HG03159 (cell line): Measurements from ENCODE around the gene TMEM30A.
A peak's percentile ranks its signal among the peaks of the same experiment; 100 is the strongest.

ENCODE experiments used
- ATAC-seq: cut with Tn5 transposase; IDR thresholded peaks from one replicate; pipeline ENCODE4 v1.9.1; 2021; ENCODE audit warnings: mild to moderate bottlenecking, moderate library complexity; ENCODE audit not compliant: unreplicated experiment

The TMEM30A gene

DNA sequence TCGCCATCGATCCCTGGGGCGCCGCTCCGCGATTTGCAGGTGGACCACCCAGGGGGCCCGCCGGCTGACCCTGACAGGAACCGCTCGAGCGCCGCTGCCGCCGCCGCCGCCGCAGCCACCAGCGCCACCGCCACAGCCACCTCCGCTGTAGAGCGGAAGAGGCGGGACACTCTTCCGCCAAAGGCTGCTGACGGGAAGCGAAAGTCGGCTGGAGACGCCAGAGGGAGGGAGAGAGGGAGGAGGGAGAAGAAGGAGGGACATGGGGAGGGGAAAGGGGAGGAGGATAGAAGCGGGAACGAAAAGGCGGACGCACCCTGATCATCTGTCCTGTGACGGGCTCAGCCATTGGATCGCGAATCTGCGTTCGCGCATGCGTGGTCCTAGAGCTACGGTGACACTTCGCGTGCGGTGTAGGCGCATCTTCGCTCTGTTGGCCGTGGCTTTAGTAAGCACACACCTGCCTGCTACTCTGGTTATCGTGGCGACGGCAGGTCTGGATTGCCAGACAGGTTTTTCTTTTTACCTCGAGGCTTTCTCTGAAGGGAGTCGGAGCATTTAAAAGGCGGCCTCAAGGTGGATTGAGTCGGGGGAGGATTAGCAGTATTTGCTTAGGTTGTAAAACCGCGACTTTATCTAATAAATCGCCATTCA is at the start of gene TMEM30A:
Gene TMEM30A, minus strand, starts transcription at position 161 of the 651 bp plus-strand sequence. Its CDS starts 154 bp downstream, at position 7.
- peak; percentile 87 for ATAC-seq

DNA sequence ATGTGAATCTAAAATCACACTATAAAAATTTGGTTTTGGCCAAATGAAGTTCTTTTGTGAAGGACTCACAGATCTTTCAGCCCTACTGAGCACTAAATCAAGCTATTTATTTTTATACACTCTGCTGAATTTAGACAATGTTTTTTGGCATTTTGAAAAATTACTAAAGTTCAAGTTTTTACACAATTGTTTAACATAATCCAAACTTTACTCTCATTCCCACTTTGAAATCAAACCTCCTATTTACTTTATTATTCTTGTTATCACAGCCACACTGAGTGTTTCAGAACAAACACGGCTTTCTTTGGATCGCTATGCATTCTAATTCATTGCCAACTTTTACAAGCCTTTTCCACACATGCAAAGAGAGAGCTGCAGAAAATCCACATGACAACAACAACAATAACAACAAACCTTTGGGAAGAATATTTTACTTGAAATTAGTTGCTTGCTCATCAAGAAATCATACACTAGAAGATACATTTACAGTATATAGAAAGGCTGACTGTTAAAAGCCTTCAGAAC is 49.1 kb upstream of the TMEM30A start:
- ATAC-seq: no peak

DNA sequence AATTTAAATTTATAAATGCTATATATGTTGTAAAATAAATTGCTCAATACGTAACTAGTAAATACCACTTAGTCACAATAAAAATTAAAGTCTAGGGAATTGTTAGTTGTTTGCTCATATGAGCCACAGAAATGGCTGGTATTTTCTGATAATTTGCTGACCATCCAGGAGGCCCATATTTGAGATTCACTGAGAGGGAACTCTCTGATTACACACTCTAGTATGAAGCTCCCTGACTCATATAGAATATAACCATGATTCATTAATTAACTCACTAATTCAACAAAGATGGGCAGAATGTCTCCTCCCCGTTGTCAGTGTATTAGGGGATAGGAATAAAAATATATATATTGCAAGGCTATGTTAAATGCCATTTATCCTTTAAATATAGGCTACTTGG is 46.6 kb upstream of the TMEM30A start:
- no peak for ATAC-seq

DNA sequence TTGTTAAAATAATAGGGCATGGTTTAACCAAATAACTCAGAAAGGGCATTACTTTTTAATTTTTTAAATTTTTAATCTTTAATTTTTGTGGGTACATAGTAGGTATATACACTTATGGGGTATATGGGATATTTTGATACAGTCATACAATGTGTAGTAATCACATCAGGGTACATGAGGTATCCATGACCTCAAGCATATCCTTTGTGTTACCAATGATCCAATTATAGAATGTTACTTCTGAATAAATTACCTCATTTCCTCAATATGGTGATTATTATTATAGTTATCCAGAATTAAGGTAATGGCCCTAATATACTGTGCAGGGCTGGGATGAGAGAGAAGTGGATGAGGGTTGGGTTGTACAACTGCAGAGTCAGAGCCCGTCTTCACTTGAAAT is 45.1 kb upstream of the TMEM30A start:
- ATAC-seq: no peak

DNA sequence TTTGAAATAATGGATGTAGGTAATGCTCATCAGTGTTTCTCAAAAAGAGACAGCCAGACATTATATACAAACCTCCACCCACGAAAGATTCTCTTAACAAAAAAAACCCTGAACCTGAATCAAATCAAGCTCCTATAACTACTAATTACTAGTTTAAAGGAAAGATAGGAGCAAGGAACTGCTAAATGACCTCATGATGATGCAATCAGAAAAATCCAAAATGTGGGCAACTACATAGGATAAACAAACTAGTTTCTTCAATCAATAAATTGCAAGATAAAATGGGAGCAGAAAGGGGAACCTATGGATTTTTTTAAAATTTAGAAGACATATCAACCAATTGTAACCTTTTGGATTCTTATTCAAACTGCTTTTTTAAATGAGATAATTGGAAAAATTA is 43.2 kb upstream of the TMEM30A start:
- ATAC-seq: no peak

DNA sequence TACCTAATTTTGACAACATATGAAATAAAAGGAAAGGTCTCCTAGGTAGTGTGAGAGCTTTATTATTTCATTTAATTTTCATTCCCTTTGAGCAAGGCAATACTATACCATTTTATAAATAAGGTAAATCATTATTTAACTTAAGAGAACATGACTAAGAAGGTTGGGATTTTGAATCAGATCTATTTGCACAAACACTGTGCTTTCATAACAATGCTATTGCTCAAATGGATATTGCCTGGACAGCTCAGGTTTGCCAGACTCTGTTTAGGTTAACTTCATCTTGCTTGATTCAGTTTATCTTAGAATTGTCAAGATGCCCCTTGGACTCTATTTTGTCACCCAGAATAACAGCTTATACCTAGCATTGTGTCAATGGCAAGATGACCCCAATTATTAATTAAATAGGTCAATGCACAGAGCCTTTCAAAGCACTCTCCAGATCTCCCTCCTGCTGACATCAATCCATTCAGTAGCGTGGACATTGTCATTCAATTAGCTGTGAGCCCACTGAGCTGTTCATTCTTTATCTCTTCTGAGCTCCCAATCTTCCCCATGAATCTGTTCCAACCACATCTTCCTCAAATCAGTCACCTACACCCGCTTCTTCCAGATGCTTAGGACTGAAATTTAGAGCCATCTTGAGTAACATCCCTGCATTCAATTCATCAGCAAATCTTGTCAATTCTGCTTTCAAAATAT is 42.1 kb upstream of the TMEM30A start:
- ATAC-seq: no peak

DNA sequence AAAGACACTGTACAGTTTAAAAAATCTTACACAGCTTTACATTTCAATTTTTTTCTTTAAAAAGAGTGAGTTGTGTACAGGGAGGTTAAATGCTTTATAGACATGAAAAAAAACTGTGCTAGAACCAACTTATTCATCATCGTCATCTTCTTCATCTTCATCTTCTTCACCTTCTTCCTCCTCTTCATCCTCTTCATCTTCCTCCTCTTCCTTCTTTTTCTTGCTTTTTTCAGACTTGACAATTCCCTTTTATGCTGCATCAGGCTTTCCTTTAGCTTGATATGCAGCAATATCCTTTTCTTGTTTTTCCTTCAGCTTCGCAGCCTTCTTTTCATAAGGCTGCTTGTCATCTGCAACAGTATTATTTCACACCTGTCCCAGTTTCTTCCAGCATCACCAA is 34.3 kb upstream of the TMEM30A start:
- ATAC-seq: no peak

DNA sequence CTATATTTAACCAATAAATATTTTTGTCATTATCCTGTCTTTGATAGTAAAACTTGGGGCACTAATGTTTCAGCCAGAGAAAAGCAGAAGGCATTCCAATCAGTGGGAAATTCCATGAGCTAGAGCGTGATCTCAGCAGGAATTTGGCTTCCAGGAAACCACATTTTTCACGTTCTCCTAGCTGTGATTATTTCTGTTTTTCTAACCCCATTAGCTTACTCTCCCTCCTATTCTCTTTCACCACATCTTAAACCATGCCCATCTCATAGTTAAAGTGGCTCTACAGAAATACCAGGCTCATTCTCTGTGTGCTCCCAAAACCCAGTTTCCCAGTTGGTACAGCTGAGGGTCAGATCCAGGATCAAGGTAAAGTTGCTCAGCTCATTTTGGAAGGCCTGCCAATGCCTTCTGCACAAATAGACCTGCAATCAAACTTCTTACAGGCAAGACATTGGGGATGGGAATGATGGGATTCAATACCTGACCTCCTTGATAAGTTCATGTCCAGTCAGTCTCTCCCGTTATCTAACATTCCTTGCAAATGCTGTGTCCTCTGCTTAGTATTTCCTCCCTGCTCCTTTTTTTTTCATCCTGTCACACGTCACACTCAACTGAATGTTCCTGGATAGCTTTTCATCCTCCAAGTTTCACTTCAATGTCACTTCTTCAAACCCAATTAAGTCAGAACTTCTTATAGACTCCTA is 33.1 kb upstream of the TMEM30A start:
- ATAC-seq: no peak

DNA sequence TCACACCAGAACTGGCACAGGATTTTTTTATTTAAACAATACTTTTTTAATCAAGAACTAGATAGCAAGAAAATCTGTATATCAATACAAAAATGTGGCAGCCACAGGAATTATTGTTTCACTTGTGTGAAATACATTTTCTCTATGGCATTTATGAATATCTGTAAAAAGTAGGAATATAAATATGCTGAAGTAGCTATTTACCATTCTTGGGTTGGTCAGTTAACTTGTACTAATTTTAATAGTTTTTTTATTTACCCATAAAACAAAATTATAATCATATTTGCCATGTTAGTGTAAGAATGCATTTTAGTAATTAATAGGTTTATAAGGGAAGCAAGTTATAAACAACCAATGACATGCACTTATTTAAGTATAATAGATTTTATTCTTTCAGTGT is 31.4 kb upstream of the TMEM30A start:
- ATAC-seq: no peak

DNA sequence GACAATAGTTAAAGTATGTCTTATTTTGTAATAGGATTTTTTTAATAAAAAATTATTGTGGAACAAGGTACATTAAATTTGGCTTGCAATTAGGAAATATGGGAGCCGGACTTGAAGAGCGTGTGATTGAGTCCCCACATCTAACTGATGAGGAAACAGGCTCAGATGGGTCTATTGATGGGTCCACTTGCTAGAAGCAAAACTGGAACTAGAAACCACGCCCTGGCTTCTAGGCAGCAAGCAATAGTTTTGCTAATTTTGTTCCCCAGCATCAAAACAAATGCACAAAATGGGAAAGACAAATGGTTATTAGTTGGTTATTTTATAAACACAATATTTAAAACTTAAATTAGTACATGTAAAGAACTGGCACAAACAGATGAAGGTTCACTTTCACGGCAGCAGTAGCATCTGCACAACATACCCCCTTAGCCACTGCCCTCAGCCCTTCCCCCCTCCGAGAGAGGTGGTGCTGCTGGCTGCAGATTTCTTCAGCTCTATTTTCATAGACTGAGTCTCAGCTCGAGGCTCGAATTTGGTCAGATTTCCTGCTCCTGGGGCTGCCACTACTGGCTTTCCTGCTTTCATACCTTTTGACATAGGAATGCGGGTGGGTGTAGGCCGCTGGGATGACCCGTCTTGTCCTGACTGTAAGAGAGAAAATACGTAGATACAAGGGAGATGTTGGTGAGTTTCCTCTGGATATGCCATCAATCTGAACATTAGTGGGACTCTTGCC is 23.8 kb upstream of the TMEM30A start:
- ATAC-seq: no peak

DNA sequence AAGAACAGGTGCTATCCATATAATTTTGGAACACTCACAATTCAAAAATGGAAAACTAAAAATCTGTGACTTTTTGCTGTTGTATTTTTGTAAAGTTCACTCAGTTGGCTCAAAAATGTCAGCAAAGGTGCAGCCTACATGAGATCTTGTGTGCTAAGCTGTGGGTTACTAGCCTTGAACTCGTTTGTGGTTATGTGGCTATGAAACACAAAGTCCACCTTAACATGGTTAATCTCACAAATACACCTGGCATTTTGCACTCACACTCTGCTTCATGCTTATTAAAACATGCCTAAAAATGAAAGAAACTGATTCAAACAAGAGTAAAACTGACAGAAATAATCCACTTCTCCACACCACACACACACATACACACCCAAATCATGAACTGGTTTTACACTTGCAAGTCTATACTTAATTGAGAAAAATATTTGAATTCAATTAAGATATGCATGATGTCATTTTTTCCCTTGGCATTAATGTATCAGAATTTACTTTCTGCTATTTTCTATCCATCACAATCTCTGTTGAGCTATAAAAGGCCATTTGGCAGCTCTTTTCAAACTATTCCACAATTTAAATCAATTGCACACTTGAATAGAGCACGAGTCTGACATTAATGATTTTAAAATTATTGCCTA is 22.9 kb upstream of the TMEM30A start:
- ATAC-seq: no peak

DNA sequence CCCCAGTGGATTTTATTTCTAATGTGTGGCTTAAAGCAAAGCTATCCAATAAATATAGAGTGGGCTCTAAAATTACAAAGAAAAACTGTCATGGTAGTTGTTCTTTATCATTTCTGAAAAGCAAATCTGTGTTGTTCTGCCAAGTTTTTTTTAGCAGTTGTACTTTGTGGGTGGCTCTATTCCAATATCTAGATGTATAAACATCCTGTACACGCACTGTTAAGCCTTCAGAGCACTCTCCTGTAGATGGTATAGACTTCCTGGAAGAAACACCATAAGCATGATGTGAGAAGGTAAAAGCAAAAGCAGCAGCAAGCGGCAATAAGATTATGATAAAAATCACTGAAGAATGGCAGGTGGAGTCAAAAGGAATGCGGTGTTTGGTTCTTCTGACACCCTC is 21.5 kb upstream of the TMEM30A start:
- ATAC-seq: no peak

DNA sequence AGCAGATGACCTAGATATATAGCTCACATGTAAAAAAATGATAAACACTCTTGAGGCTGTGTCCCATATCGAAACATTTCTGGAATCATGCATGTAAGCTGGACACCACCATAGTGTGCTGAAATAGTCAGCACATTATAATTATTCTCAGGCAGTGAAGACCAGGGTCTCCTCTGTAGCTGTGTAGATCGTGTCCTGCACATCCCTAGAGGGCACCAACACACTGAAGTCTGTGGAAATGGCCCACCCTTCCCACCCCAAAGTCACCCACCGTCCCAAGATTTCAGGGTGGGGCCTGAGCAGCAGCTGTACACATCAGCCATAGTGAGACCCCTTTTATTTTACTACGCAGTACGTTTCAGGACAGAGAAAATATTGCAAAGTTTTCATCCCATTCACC is 21.0 kb upstream of the TMEM30A start:
- ATAC-seq: no peak

DNA sequence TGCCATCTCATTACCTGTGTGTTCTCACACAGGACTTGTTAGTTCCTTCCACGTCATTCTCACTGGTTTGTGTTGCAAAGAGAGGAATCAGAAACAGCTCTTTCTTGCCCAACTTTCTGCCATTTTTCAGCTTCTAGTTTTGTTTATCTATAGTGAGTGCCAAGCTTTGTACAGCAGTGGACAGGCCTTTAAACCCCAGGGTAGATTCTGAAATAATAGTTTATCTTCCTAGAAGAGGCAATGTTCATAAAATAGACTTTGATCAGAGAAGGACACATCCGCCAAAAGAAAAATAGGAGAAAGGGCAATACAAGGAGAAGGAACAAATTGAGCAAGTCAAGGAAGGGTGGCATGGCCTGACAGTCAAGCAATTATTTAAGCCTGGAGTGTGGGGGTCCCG is 17.7 kb upstream of the TMEM30A start:
- ATAC-seq: no peak

DNA sequence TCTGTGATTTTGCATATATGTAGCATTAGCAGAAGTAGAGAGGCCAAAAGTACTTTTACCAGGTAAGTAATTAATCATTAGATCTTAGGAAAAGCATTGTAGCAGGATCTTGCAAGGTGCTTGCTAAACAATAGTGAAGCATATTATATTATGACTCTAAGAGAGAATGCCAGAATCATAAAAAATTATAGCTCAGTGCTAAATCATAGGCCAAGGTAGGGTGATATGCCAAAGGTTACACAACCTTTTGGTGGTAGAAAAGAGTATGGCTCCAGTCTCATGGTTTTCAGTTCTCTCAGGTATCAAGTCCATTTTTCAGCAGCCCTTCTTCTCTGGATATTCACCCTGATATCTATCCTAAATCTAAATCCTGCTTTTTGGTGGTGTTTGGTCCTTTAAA is 16.9 kb upstream of the TMEM30A start:
- no peak for ATAC-seq

DNA sequence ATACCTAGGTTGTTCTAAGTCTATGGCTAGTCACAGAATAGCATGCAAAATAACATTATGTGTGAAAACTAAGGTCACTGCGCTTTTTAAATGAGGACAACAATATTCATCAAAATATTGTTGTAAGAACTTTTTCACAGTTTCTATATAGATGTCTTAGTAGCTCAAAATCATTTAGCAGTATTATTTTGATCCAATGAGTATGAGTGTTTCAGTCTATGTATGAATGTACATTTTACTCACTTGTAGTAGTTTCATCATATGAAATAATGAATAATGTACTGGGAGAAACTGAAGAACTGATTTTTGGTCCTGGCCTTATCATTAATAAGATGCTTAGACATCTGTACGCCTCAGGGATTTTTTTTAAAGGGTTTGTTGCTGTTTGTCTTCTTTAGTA is 16.5 kb upstream of the TMEM30A start:
- no peak for ATAC-seq

DNA sequence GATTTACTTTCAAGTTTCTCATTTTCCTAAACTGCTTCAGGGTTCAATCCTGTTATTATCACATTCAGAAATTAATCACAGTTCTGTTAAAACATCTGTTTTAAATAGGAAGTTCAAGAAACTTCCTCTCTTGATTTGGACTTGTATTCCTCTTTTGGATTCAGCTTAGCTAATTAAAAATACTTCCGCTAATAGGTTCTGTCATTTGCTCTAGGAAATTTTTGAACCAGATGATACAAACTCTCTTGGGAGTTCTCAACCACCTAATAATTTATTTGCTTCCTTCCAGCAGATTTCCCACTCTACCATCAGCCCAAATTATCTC is 15.9 kb upstream of the TMEM30A start:
- ATAC-seq: no peak

DNA sequence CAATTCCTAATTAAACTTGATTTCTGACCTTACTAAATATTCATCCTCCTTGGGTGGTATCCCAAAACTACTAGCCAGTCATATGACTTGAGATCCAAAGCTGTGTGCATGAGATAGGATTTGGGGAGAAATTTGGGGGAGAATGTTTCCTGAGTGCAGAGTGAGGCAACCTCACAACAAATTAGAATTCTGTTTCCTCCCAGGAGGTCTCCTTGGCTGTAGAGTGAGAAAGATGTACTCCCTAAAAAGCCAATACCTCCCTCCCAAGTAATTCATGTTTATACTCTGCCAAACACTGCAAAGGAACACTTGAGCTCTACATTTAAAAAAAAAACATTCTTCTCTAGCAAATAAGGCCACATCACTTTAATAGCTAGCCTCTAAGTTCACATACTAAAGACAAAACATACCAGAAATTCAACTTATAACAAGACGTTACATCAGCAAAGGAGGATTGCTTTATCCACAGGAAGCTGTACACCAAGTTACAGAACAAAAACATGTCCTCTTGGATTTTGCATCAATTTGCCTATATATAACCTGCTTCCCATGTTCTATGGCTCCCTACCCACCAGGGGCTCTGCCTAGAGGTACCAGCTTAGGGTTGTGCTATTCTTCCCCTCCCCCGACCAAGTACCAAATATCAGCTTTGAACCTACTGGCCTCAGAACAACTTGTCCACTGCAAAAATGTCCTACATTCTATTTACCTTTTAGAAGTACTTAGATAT is 15.4 kb upstream of the TMEM30A start:
- ATAC-seq: no peak

DNA sequence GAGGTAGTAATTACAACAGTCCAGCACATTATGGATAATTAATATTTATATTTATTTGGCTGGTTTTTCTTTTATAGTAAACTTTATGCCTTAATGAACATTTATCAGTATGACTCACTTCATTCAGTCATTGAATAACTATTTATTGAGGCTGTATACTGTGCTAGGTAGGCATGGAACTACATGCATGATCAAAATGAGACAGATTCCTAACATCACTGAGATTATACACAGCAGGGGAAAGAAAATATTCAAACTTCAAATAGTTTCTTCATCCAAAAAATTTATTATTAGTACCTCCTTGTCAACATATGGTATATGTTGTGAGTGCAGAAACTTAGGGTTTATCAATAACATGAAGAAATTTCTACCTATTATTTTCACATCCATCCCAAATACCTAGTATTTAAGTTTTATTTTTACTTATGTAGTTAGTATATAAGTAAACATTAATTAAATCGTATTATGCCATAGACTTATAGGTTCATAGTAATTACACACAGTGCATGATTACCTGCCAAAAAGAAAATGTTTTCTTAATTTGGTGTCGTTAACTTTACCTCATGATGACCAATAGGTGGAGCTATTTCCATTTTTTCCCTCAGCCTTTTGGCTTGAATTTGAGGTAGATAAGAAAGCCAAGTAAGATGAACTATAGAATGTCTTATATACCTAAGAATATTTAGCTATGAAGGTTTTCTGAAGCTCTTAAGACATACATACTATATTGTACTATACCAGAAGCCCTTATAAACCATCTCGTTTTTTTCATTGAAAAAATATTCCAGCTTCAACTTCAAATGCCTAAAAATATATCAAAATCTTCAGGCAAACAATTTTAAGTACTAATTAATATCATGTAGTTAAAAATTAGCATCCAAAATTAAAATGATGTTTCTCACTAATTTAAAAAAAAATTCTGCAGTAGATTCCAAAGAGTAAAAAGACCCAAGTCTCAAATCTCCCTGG is 12.5 kb upstream of the TMEM30A start:
- peak; percentile 69 for ATAC-seq
